ENCODE data around the gene GNS. TPM values are rescaled to one million over a fixed set of nuclear protein-coding genes. Genes with fewer than 3 reads are reported as not detected.
"Not testable (repeated sequence)": the region's sequence is repeated elsewhere in the genome, so short reads cannot be mapped to it uniquely, and the experiment has no call there.

The GNS gene
- total RNA-seq, 1 donor from 2014 or later = 19.9 TPM

GRCh38 chr12:64791036-64791435 is 31.8 kb upstream of the GNS start:
- intact Hi-C loops (cut with micrococcal nuclease) = no loop called here
- H3K36me3 Mint-ChIP-seq (ENCODE audit: low read depth) = no peaks in the 10 kb centered on the region
- H3K4me3 Mint-ChIP-seq = no peak overlapping the region
- peaks cover 27% of the 10 kb centered on the region for H3K27me3 Mint-ChIP-seq
- no peaks in the 10 kb centered on the region for H3K4me1 Mint-ChIP-seq
- H3K27ac Mint-ChIP-seq = no peak overlapping the region
- DNase-seq = no peak
- H3K9me3 Mint-ChIP-seq = no peaks in the 10 kb centered on the region

GRCh38 chr12:64790166-64790565 is 31.0 kb upstream of the GNS start:
- intact Hi-C loops (cut with micrococcal nuclease) = no loop called here
- Mint-ChIP-seq H3K4me1 (no peaks in the 10 kb centered on the region), H3K4me3 (no peak overlapping the region), H3K36me3 (ENCODE audit: low read depth) (no peaks in the 10 kb centered on the region), H3K27me3 (peaks cover 31% of the 10 kb centered on the region), H3K9me3 (no peaks in the 10 kb centered on the region), H3K27ac (no peak overlapping the region)
- no peak for DNase-seq

DNA sequence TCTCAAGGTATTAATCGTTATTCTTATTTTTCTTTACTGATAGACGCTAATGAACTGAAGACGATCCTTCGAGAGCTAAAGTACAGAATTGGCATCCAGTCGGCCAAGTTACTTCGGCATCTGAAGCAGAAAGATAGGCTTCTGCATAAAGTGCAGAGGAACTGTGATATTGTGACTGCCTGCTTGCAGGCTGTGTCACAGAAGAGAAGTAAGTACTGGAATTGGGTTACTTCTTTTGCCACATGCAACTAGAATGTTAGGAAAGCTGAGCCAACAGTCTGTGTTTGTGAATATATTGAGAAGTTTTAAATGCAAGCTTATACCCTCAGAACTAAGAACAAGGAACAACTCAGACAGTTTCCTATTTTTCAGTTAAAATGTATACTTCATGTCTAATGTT is 26.6 kb upstream of the GNS start:
- H3K9me3 Mint-ChIP-seq = no peaks in the 10 kb centered on the region
- H3K27ac Mint-ChIP-seq = no peak overlapping the region
- H3K36me3 Mint-ChIP-seq (ENCODE audit: low read depth) = peaks cover 2% of the 10 kb centered on the region
- DNase-seq = no peak
- peaks cover 48% of the 10 kb centered on the region for H3K27me3 Mint-ChIP-seq
- intact Hi-C loops (cut with micrococcal nuclease) = loop anchor here (10.0 kb wide), 1 partner anchor 241 kb away; no protein-coding TSS in a partner anchor
- H3K4me3 Mint-ChIP-seq = no peak overlapping the region
- H3K4me1 Mint-ChIP-seq = peaks cover 9% of the 10 kb centered on the region

- intact Hi-C loops (cut with micrococcal nuclease) = loop anchor here (10.0 kb wide), 1 partner anchor 238 kb away; no protein-coding TSS in a partner anchor
- peak overlapping the region; percentile 82 for H3K4me3 Mint-ChIP-seq
Measured at GRCh38 chr12:64782191-64782876, 23.1 kb upstream of the GNS start.

GRCh38 chr12:64781280-64782190 is 22.3 kb upstream of the GNS start:
- intact Hi-C loops (cut with micrococcal nuclease) = loop anchor here (10.0 kb wide), 1 partner anchor 237 kb away; no protein-coding TSS in a partner anchor
- H3K4me1 Mint-ChIP-seq = peaks cover 10% of the 10 kb centered on the region
- no peak for DNase-seq
- H3K27ac Mint-ChIP-seq = peak overlapping the region; percentile 35
- peaks cover 3% of the 10 kb centered on the region for H3K36me3 Mint-ChIP-seq (ENCODE audit: low read depth)
- H3K27me3 Mint-ChIP-seq = peaks cover 70% of the 10 kb centered on the region
- peak overlapping the region; percentile 82 for H3K4me3 Mint-ChIP-seq
- peaks cover 9% of the 10 kb centered on the region for H3K9me3 Mint-ChIP-seq

More at GRCh38 chr12:64782191-64782876, 23.1 kb upstream of the GNS start:
- peaks cover 10% of the 10 kb centered on the region for H3K4me1 Mint-ChIP-seq
- no peak overlapping the region for H3K27ac Mint-ChIP-seq
- DNase-seq = no peak
- peaks cover under 1% of the 10 kb centered on the region for H3K9me3 Mint-ChIP-seq
- H3K27me3 Mint-ChIP-seq = peaks cover 62% of the 10 kb centered on the region
- peaks cover 3% of the 10 kb centered on the region for H3K36me3 Mint-ChIP-seq (ENCODE audit: low read depth)

- intact Hi-C loops (cut with micrococcal nuclease) = loop anchor here (10.0 kb wide), 1 partner anchor 236 kb away; no protein-coding TSS in a partner anchor
- peak; percentile 69 for DNase-seq
Measured at GRCh38 chr12:64780531-64781279, 21.5 kb upstream of the GNS start.

GRCh38 chr12:64780132-64780530 is 20.9 kb upstream of the GNS start:
- H3K36me3 Mint-ChIP-seq (ENCODE audit: low read depth) = peaks cover 6% of the 10 kb centered on the region
- H3K9me3 Mint-ChIP-seq = peaks cover 23% of the 10 kb centered on the region

More at GRCh38 chr12:64780531-64781279, 21.5 kb upstream of the GNS start:
- peak overlapping the region; percentile 82 for H3K4me3 Mint-ChIP-seq
- H3K36me3 Mint-ChIP-seq (ENCODE audit: low read depth) = peaks cover 6% of the 10 kb centered on the region
- peaks cover 17% of the 10 kb centered on the region for H3K9me3 Mint-ChIP-seq
- H3K27ac Mint-ChIP-seq = no peak overlapping the region
- peaks cover 10% of the 10 kb centered on the region for H3K4me1 Mint-ChIP-seq
- peaks cover 76% of the 10 kb centered on the region for H3K27me3 Mint-ChIP-seq

DNA sequence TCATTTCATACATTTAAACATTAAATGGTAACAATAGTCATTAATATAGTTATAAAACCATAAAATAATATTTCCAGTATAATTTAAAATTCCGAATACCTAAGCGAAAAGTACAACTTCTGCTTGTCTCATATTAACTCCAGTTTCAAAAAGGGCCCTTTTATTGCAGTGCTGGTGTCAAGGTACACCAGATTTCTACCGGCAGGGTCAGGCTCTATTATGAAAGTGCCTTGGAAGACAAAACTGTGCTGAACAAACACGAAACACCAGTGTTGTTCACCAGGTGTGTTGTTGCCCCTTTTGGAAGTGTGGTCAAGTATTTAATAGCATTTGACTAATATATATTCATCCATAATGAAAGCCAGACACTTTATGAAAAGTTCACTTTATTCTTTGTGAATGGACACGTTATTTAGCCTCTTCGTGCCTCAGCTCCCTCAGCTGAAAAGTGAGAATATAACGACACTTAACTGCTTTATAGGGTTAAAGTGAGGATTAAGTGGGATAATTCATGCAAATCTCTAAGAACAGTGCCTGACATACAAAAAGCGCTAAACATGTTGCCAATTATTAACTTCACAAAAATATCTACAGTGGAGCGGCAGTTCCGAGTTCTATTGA is 20.3 kb upstream of the GNS start:
- Mint-ChIP-seq H3K27me3 (peaks cover 80% of the 10 kb centered on the region), H3K4me3 (no peak overlapping the region)
- DNase-seq = no peak

More at GRCh38 chr12:64780132-64780530, 20.9 kb upstream of the GNS start:
- H3K4me1 Mint-ChIP-seq = peaks cover 10% of the 10 kb centered on the region
- H3K4me3 Mint-ChIP-seq = peak overlapping the region; percentile 67
- intact Hi-C loops (cut with micrococcal nuclease) = loop anchor here (10.0 kb wide), 1 partner anchor 235 kb away; no protein-coding TSS in a partner anchor
- no peak overlapping the region for H3K27ac Mint-ChIP-seq
- H3K27me3 Mint-ChIP-seq = peaks cover 80% of the 10 kb centered on the region
- DNase-seq = no peak

DNA sequence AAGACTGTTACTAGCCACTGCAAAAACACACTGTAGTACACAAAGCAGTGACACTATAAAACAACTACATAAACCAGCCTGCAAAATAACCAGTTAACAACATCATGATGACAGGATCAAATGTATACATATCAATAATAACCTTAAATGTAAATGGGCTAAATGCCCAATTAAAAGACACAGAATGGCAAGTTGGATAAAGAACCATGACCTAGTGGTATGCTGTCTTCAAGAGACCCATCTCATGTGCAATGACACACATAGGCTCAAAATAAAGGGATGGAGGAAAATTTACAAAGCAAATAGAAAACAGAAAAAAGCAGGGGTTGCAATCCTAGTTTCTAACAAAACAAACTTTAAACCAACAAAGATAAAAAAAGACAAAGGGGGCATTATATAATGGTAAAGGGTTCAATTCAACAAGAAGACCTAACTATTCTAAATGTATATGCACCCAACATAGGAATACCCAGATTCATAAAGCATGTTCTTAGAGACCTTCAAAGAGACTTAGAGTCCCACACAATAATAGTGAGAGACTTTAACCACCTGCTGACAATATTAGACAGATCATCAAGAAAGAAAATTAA is 16.0 kb upstream of the GNS start:
- peaks cover 66% of the 10 kb centered on the region for H3K27me3 Mint-ChIP-seq

More for the DNA sequence above, 20.3 kb upstream of the GNS start:
- intact Hi-C loops (cut with micrococcal nuclease) = no loop called here
- peaks cover 24% of the 10 kb centered on the region for H3K9me3 Mint-ChIP-seq
- peaks cover 10% of the 10 kb centered on the region for H3K4me1 Mint-ChIP-seq
- no peak overlapping the region for H3K27ac Mint-ChIP-seq
- H3K36me3 Mint-ChIP-seq (ENCODE audit: low read depth) = peaks cover 6% of the 10 kb centered on the region

GRCh38 chr12:64773386-64773785 is 14.2 kb upstream of the GNS start:
- H3K27me3 Mint-ChIP-seq = peaks cover 50% of the 10 kb centered on the region
- no peaks in the 10 kb centered on the region for H3K4me1 Mint-ChIP-seq
- no peak overlapping the region for H3K27ac Mint-ChIP-seq
- no peak overlapping the region for H3K4me3 Mint-ChIP-seq
- H3K36me3 Mint-ChIP-seq (ENCODE audit: low read depth) = peaks cover 3% of the 10 kb centered on the region
- intact Hi-C loops (cut with micrococcal nuclease) = no loop called here
- peaks cover 31% of the 10 kb centered on the region for H3K9me3 Mint-ChIP-seq
- no peak for DNase-seq

More for the DNA sequence above, 16.0 kb upstream of the GNS start:
- DNase-seq; intact Hi-C loops (cut with micrococcal nuclease); H3K4me1 Mint-ChIP-seq; H3K27ac Mint-ChIP-seq; H3K4me3 Mint-ChIP-seq; H3K36me3 Mint-ChIP-seq (ENCODE audit: low read depth): not testable (repeated sequence)
- H3K9me3 Mint-ChIP-seq = peaks cover 31% of the 10 kb centered on the region

DNA sequence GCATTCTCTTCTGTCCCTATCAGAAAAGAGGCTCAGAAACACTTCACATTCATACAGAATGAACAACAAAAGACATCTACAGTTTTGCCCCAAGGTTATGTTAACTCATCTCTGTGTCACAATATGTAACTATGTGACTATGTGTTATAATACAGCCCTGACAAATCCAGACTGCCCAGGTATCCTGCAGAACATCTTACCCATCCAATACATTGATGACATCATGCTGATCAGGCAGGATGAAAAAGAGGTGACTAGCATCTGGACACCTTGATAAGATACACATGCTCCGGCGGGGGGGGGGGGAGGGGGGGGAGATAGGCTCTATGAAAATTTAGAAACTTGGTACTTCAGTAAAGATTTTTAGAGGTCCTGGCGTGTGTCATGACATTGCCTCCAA is 8.3 kb upstream of the GNS start:
- intact Hi-C loops (cut with micrococcal nuclease) = no loop called here
- Mint-ChIP-seq H3K9me3 (no peaks in the 10 kb centered on the region), H3K27ac (no peak overlapping the region), H3K36me3 (ENCODE audit: low read depth) (no peaks in the 10 kb centered on the region), H3K4me3 (no peak overlapping the region), H3K27me3 (peaks cover 22% of the 10 kb centered on the region), H3K4me1 (no peaks in the 10 kb centered on the region)
- DNase-seq = no peak

GRCh38 chr12:64760808-64761573 is 1.8 kb upstream of the GNS start:
- no peaks in the 10 kb centered on the region for H3K36me3 Mint-ChIP-seq (ENCODE audit: low read depth)
- DNase-seq = no peak
- peaks cover 8% of the 10 kb centered on the region for H3K27me3 Mint-ChIP-seq
- peaks cover 29% of the 10 kb centered on the region for H3K4me1 Mint-ChIP-seq
- H3K9me3 Mint-ChIP-seq = no peaks in the 10 kb centered on the region
- no peak overlapping the region for H3K27ac Mint-ChIP-seq
- intact Hi-C loops (cut with micrococcal nuclease) = no loop called here
- no peak overlapping the region for H3K4me3 Mint-ChIP-seq

Measured in activated CD4-positive, alpha-beta T cell treated with anti-CD3 and anti-CD28 coated beads, Interleukin-2, amount 10 ng/mL, durations not matched to agents 24 days and 14 days (primary cell).